HS-27A (cell line): ENCODE data around the gene POLR1B.
"Not testable (repeated sequence)": the region's sequence is repeated elsewhere in the genome, so short reads cannot be mapped to it uniquely, and the experiment has no call there.

Source experiments
- DNase-seq: peaks from one replicate; pipeline ENCODE4 v3.0.0-alpha.2; 2012; ENCODE audit warnings: low read depth, missing footprints

Gene POLR1B, protein sequence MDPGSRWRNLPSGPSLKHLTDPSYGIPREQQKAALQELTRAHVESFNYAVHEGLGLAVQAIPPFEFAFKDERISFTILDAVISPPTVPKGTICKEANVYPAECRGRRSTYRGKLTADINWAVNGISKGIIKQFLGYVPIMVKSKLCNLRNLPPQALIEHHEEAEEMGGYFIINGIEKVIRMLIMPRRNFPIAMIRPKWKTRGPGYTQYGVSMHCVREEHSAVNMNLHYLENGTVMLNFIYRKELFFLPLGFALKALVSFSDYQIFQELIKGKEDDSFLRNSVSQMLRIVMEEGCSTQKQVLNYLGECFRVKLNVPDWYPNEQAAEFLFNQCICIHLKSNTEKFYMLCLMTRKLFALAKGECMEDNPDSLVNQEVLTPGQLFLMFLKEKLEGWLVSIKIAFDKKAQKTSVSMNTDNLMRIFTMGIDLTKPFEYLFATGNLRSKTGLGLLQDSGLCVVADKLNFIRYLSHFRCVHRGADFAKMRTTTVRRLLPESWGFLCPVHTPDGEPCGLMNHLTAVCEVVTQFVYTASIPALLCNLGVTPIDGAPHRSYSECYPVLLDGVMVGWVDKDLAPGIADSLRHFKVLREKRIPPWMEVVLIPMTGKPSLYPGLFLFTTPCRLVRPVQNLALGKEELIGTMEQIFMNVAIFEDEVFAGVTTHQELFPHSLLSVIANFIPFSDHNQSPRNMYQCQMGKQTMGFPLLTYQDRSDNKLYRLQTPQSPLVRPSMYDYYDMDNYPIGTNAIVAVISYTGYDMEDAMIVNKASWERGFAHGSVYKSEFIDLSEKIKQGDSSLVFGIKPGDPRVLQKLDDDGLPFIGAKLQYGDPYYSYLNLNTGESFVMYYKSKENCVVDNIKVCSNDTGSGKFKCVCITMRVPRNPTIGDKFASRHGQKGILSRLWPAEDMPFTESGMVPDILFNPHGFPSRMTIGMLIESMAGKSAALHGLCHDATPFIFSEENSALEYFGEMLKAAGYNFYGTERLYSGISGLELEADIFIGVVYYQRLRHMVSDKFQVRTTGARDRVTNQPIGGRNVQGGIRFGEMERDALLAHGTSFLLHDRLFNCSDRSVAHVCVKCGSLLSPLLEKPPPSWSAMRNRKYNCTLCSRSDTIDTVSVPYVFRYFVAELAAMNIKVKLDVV

DNA sequence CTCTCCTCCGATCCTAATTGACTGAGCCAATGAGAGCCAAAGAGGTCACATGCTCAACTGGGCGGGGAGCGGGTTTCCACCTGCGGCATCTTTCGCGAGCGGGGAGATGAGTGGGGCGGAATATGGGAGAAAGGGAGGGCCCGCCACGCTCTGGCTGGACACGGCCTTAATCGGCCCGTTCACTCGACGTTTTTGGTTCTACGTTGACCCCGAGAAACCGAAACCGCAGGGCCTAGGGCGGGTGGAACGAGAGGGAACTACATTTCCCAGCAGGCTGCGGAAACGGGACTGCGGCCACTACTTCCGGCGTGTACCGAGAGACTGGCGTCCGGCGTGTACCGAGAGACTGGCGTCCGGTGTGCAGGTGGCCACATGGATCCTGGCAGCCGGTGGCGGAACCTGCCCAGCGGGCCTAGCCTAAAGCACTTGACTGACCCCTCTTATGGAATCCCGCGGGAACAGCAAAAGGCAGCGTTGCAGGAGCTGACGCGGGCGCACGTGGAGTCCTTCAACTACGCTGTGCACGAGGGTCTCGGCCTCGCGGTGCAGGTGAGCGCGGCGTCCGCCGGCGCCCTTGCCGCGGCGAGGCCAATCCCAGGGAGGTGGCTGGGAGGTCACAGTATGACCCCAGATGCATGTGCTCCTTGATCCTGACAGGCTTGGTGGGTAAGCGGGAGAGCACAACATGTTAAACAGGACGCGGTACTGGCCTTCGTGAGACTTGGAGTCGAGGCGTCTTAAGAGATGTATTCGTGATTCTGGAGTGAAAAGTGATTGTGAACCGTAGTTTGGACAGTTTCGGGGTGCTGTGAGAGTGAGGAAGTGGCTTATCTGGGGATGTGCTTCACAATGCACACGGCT lies at the start of gene POLR1B:
TSS of gene POLR1B (plus strand) at position 343 of the 861 bp plus-strand sequence. CDS start at position 373, 30 bp downstream.
- DNase-seq, result peak; percentile 88

DNA sequence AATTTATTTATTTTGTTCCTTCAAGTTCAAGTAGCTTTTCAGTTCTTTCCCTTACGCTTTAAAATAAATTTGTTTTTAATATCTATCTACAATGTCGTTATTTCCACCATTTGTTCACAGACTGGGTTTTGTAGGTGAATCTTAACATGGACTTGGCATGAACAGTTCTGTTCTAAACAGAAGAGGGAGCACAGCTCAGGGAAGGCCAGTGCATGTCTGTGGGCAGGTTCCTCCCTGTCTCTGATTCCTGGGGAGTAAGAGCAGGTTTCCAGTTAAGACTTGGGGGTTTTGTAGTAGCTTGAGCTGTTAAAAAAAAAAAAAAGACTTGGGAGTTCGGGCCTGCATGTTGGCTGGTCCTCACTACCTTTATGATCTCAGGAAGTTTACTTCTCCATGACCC lies 49.2 kb upstream of the POLR1B start:
- no peak for DNase-seq

- peak; percentile 40 for DNase-seq
Measured at GRCh38 chr2:112493858-112494648, 48.2 kb upstream of the POLR1B start.

- no peak for DNase-seq
Measured at GRCh38 chr2:112494828-112495227, 47.4 kb upstream of the POLR1B start.

DNA sequence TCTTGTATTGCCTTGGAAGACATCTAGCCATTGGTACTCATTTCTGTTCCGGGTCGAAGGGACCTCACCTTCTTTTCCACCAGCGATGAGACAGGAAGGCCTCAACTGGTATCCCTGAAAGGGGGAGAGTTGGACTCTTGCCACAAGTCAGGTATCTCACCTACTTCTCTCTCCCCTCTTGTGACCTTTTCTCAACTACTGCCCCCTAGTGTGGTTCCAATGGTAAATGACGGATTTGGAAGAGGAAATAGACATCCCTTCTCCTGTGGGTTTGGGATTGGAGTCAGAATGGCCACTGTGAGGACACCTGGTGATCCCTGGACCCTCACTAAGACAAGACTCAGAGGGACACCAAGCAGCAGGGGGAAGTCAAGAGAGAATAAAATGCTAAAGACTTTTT lies 46.4 kb upstream of the POLR1B start:
- not testable (repeated sequence) for DNase-seq

- DNase-seq, result not testable (repeated sequence)
Measured at GRCh38 chr2:112500850-112501484, 41.3 kb upstream of the POLR1B start.

- not testable (repeated sequence) for DNase-seq
Measured at GRCh38 chr2:112509239-112509998, 32.8 kb upstream of the POLR1B start.

GRCh38 chr2:112516801-112517200 lies 25.5 kb upstream of the POLR1B start:
- DNase-seq, result no peak

DNA sequence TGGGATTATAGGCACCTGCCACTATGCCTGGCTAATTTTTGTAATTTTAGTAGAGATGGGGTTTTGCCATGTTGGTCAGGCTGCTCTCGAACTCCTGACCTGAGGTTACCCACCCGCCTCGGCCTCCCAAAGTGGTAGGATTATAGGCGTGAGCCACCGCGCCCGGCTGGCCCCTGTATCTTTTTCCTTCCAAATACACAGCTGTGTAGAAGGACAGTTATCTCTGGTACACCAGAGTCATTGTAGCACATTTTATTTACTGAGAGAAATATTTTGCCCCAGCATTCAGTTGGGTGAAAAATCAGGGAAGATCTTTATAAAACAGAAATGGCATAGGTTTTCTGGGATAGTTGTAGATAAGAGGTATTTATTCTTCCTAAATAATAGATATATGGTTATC lies 23.5 kb upstream of the POLR1B start:
- DNase-seq, result no peak

DNA sequence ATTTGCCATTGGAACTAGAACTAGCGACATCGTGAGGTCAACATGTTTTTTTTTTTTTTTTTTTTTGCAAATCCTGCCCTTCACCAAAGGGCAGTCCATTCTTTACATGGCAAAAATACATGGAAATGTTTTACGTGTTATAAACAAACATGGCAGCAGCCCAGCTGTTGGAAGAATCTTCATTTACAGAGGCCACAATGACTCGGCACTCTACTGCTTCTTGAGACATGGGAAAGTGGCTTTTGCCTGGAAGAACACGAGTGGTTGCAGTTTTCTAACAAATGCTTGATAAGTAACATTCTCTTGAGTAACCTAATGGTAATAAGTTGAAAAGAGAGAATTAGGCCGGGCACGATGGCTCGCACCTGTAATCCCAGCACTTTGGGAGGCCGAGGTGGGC lies 22.8 kb upstream of the POLR1B start:
- no peak for DNase-seq

- DNase-seq, result no peak
Measured at GRCh38 chr2:112520234-112520783, 22.0 kb upstream of the POLR1B start.

DNA sequence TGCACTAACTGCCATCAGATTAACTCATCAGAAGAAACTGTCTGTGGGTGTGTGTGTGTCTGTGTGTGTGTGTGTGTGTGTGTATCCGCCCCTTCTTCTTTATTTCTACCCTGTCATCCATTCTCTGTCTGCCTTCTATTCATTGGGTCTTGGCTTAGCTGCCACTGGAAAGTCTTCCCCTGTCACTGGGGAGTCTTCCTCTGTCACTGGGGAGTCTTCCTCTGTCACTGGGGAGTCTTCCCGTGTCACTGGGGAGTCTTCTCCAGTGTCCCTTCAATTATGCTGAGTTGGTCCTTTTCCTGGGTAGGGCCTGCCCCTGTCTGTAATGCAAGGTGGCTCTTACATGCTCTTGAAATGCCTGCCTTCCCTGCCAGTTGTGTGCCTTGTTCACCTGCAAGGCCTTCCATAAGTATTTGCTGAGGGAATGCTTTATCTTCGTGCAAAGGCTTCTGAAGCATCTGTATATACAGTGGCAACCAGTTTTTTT lies 18.9 kb upstream of the POLR1B start:
- DNase-seq, result no peak

DNA sequence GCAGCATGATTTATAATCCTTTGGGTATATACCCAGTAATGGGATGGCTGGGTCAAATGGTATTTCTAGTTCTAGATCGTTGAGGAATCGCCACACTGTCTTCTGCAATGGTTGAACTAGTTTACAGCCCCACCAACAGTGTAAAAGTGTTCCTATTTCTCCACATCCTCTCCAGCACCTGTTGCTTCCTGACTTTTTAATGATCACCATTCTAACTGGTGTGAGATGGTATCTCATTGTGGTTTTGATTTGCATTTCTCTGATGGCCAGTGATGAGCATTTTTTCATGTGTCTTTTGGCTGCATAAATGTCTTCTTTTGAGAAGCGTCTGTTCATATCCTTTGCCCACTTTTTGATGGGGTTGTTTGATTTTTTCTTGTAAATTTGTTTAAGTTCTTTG lies 18.0 kb upstream of the POLR1B start:
- DNase-seq, result not testable (repeated sequence)

GRCh38 chr2:112528541-112528940 lies 13.7 kb upstream of the POLR1B start:
- DNase-seq, result no peak

GRCh38 chr2:112529757-112530156 lies 12.5 kb upstream of the POLR1B start:
- no peak for DNase-seq

GRCh38 chr2:112530728-112531127 lies 11.5 kb upstream of the POLR1B start:
- no peak for DNase-seq

DNA sequence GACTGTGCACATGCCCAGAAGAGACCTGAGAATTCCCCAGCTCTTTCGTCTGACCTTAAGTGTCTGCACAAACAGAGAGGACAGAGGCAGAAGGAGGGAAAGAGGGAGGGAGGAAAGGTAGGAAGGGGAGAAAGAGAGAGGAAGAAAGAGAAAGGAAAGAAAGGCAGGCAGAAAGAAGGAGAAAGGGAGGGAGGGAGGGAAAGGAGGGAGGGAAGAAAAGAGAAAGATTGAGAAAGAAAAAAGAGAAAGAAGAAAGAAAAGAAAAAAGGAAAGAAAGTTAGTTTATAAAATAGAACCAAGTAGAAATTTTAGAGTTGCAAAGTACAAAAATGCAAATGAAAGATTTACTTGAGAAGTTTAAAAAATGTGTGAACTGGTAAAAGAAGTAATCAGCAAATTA lies 7.4 kb upstream of the POLR1B start:
- DNase-seq, result no peak

DNA sequence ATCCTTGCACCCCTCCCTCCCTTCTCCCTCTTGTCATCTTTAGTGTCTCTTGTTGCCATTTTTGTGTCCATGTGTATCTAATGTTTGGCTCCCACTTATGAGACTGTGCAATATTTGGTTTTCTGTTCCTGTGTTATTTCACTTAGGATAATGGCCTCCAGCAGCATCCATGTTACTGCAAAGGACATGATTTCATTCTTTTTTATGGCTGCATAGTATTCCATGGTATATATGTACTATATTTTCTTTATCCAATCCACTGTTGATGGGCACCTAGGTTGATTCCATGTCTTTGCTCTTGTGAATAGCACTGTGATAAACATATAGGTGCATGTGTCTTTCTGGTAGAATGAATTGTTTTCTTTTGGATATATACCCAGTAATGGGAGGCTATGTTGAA lies 5.6 kb upstream of the POLR1B start:
- not testable (repeated sequence) for DNase-seq

- DNase-seq, result no peak
Measured at GRCh38 chr2:112539306-112539705, 3.0 kb upstream of the POLR1B start.
